K562 (cell line): Measurements from ENCODE around the gene CST6. TPM values are rescaled to one million over a fixed set of nuclear protein-coding genes. Genes with fewer than 3 reads are reported as not detected.

ENCODE experiments used
- ATAC-seq: fragments of 200-7000 bp; cut with Tn5 transposase; 3 replicates; pipeline ENCODE4 v1.9.1; 2020; ENCODE audit warnings: moderate library complexity
- BruUV-seq: library from RNA; stranded (reverse); fragments of 400-500 nt; replicated peaks from 2 replicates; lab custom pipeline; 2021; lab: Mats Ljungman, UMichigan
- CTCF ChIA-PET: fragments of 300-600 bp; formaldehyde crosslinking; extraction: SDS; loops from one replicate; lab custom pipeline; 2021; ENCODE audit warnings: low intra/inter-chr PET ratio; lab: Yijun Ruan, JAX
- POLR2A ChIA-PET: fragments of 300-600, 350-650 bp; sonication (Branson Sonifier 250); formaldehyde crosslinking; extraction: SDS; loops from one replicate; lab custom pipeline; 2021; ENCODE audit warnings: antibody characterized with exemption, inconsistent platforms; lab: Yijun Ruan, JAX
- DNase-seq, 4 experiments: peaks; one replicate each; pipeline versions ENCODE4 v3.0.0 to v3.0.0-alpha.2; 2011 to 2018; ENCODE audit warnings: low spot score in 3 of 4, mixed read lengths in 3 of 4; ENCODE audit errors: extremely low read depth in 1 of 4
- FAIRE-seq: peaks from 2 replicates; lab custom pipeline; 2011; peaks lifted over from hg19 to GRCh38; lab: Jason Lieb, UNC
- H2AFZ ChIP-seq: 2 replicates; pipeline ENCODE4 v1.6.0; 2011; ENCODE audit warnings: low read depth, low read length, control low read depth, inconsistent platforms
- H3K27ac ChIP-seq: fragments of 200-600 bp; 3 replicates; pipeline ENCODE4 v1.8.0; 2011; ENCODE audit warnings: low read depth, mild to moderate bottlenecking, control low read depth, inconsistent platforms, low read length, moderate library complexity, mixed read lengths; ENCODE audit errors: extremely low read depth
- H3K27me3 ChIP-seq, 2 experiments: fragments of 300-600 bp in 1 of 2; 2 replicates in 1 of 2; 3 replicates in 1 of 2; pipeline versions ENCODE4 v1.6.0 to v1.8.0; 2011; ENCODE audit warnings: inconsistent platforms in 2 of 2, low read length in 2 of 2, mild to moderate bottlenecking in 1 of 2, mixed read lengths in 1 of 2, moderate library complexity in 1 of 2; ENCODE audit not compliant: control insufficient read depth in 2 of 2, insufficient read depth in 2 of 2
- H3K36me3 ChIP-seq: fragments of 300-600 bp; 3 replicates; pipeline ENCODE4 v1.8.0; 2011; ENCODE audit warnings: mild to moderate bottlenecking, low read length, inconsistent platforms; ENCODE audit not compliant: control insufficient read depth, insufficient read depth
- H3K4me1 ChIP-seq, 2 experiments: fragments of 200-600 bp in 1 of 2; replicated peaks in 1 of 2; 2 replicates in 1 of 2; 3 replicates in 1 of 2; pipeline versions ENCODE4 v1.5.1 to v1.8.0; 2011; ENCODE audit warnings: inconsistent platforms in 2 of 2, low read length in 2 of 2, mild to moderate bottlenecking in 1 of 2, mixed read lengths in 1 of 2, moderate library complexity in 1 of 2; ENCODE audit not compliant: control insufficient read depth in 2 of 2, insufficient read depth in 2 of 2
- H3K4me2 ChIP-seq: 2 replicates; pipeline ENCODE4 v1.6.1; 2011; ENCODE audit warnings: low read length, control low read depth, inconsistent platforms, mixed read lengths; ENCODE audit not compliant: insufficient read depth
- H3K4me3 ChIP-seq: fragments of 200-600 bp; sonication (generic), shearing (Covaris generic); 2 replicates; pipeline ENCODE4 v1.5.1; 2016; ENCODE audit warnings: control low read depth, inconsistent platforms
- H3K79me2 ChIP-seq: fragments of 200-600 bp; 3 replicates; pipeline ENCODE4 v1.8.0; 2011; ENCODE audit warnings: low read length, inconsistent platforms; ENCODE audit not compliant: control insufficient read depth, insufficient read depth
- H3K9ac ChIP-seq, 2 experiments: 2 replicates each; pipeline versions ENCODE4 v1.6.0 to v1.6.1; 2011; ENCODE audit warnings: low read depth in 2 of 2, low read length in 2 of 2, control low read depth in 1 of 2, inconsistent platforms in 1 of 2, mild to moderate bottlenecking in 1 of 2, mixed read lengths in 1 of 2; ENCODE audit not compliant: insufficient read depth in 1 of 2
- H3K9me1 ChIP-seq: one replicate; pipeline ENCODE4 v1.6.0; 2011; ENCODE audit warnings: inconsistent platforms, mild to moderate bottlenecking, low read length, moderate library complexity; ENCODE audit not compliant: control insufficient read depth, insufficient read depth
- H3K9me3 ChIP-seq: replicated peaks from 2 replicates; pipeline ENCODE4 v1.5.1; 2011; ENCODE audit warnings: low read depth, low read length, inconsistent platforms; ENCODE audit not compliant: control insufficient read depth, insufficient read depth
- H4K20me1 ChIP-seq: replicated peaks from 2 replicates; pipeline ENCODE4 v1.6.1; 2011; ENCODE audit warnings: low read length, inconsistent platforms, mixed read lengths; ENCODE audit not compliant: control insufficient read depth, insufficient read depth
- FOXK1 ChIP-seq: sonication (generic); formaldehyde crosslinking; IDR thresholded peaks from 2 replicates; pipeline ENCODE4 v1.8.0; 2022; ENCODE audit warnings: missing genetic modification reagents, mild to moderate bottlenecking, borderline replicate concordance
- KDM2B ChIP-seq: fragments of 250-450 bp; sonication (Bioruptor Pico); IDR thresholded peaks from 2 replicates; pipeline ENCODE4 v1.8.0; 2021; ENCODE audit warnings: mild to moderate bottlenecking, moderate library complexity
- NFE2L1 ChIP-seq: fragments of 450-650 bp; IDR thresholded peaks from 2 replicates; pipeline ENCODE4 v1.6.1; 2016; ENCODE audit warnings: missing genetic modification characterization, low read depth, mild to moderate bottlenecking, missing compliant biosample characterization, moderate library complexity, borderline replicate concordance
- NR0B1 ChIP-seq: fragments of 450-650 bp; IDR thresholded peaks from one replicate; pipeline ENCODE4 v1.6.1; 2018; ENCODE audit warnings: mild to moderate bottlenecking, moderate library complexity; ENCODE audit not compliant: partially characterized antibody
- SIN3A ChIP-seq, 2 experiments: fragments of 150-350 bp in 1 of 2; IDR thresholded peaks; 2 replicates each; pipeline ENCODE4 v1.6.1; 2011 to 2016; ENCODE audit warnings: borderline replicate concordance in 2 of 2, low read depth in 2 of 2, low read length in 2 of 2, mild to moderate bottlenecking in 2 of 2, moderate library complexity in 2 of 2; ENCODE audit not compliant: control insufficient read depth in 1 of 2
- SRSF1 ChIP-seq: fragments of 200-400 bp; formaldehyde crosslinking; IDR thresholded peaks from 2 replicates; pipeline ENCODE4 v1.6.1; 2017; ENCODE audit warnings: mild to moderate bottlenecking, low read depth, low read length, moderate library complexity
- TAF7 ChIP-seq: fragments of 450-650 bp; IDR thresholded peaks from 2 replicates; pipeline ENCODE4 v1.6.1; 2016; ENCODE audit warnings: missing genetic modification characterization, missing compliant biosample characterization
- THRA ChIP-seq: fragments of 450-650 bp; IDR thresholded peaks from 2 replicates; pipeline ENCODE4 v1.6.1; 2017; ENCODE audit warnings: mild to moderate bottlenecking, moderate library complexity
- TOE1 ChIP-seq, 2 experiments: fragments of 450-650 bp in 1 of 2; sonication (generic) in 1 of 2; formaldehyde crosslinking in 1 of 2; IDR thresholded peaks; 2 replicates each; pipeline versions ENCODE4 v1.7.1 to v1.8.0; 2016 to 2022; ENCODE audit warnings: borderline replicate concordance in 2 of 2, mild to moderate bottlenecking in 2 of 2, antibody characterized with exemption in 1 of 2, inconsistent platforms in 1 of 2, low read depth in 1 of 2, missing genetic modification reagents in 1 of 2, moderate library complexity in 1 of 2
- ZNF384 ChIP-seq: IDR thresholded peaks from 2 replicates; pipeline ENCODE4 v1.6.1; 2012; ENCODE audit warnings: low read depth, low read length, improper control_type of control experiment
- ZNF408 ChIP-seq: fragments of 250-450 bp; sonication (Bioruptor Pico); IDR thresholded peaks from 2 replicates; pipeline ENCODE4 v1.4.0; 2020; ENCODE audit warnings: low read depth, mild to moderate bottlenecking, moderate library complexity
- WGBS: fragments of 100-300 bp; shearing (Covaris generic); methylation state at CpG from one replicate; pipeline ENCODE4 v1.1.6; 2016; ENCODE audit warnings: low coverage, mixed read lengths; ENCODE audit not compliant: insufficient coverage; ENCODE audit errors: missing lambda C conversion rate; 5-methylcytosine and 5-hydroxymethylcytosine counted together
- in situ Hi-C: fragments of 300-500 bp; cut with MboI; formaldehyde crosslinking; loops from 4 replicates; pipeline ENCODE4 v1.15.0; 2018; ENCODE audit warnings: inconsistent platforms, mixed read lengths
- intact Hi-C: fragments of 100-400 bp; cut with micrococcal nuclease; formaldehyde crosslinking; loops from 2 replicates; pipeline ENCODE4 v1.14.2; 2022
- polyA plus RNA-seq, 8 experiments: library from polyadenylated mRNA; depleted of rRNA in 4 of 8; stranded (reverse) in 5 of 8; unstranded in 3 of 8; fragments of >200 nt; fragmentation: Nextera tagmentation in 2 of 8; fragmentation: Illumina TruSeq in 1 of 8; extraction: Ambion mirVana in 2 of 8; extraction: Trizol in 1 of 8; gene quantifications; 2 replicates each; pipeline versions ENCODE4 v1.2.1 to v1.2.3, GENCODE V29; 2011 to 2014; ENCODE audit warnings: inconsistent platforms in 1 of 8, missing spikeins in 1 of 8
- total RNA-seq, 7 experiments: library from RNA; depleted of rRNA in 6 of 7; stranded (reverse); fragments of >200 nt in 6 of 7; fragmentation: Illumina TruSeq in 2 of 7; extraction: Trizol in 2 of 7; gene quantifications; 2 replicates each; pipeline versions ENCODE4 v1.2.1 to v1.2.3, GENCODE V29; 2011 to 2021; ENCODE audit warnings: low replicate concordance in 1 of 7
- TF ChIP-seq, protein P1 (sequence below), 2 experiments: fragments of 450-650 bp; IDR thresholded peaks; 2 replicates each; pipeline ENCODE4 v1.6.1; 2018; ENCODE audit warnings: mild to moderate bottlenecking in 2 of 2, low read depth in 1 of 2; ENCODE audit not compliant: partially characterized antibody in 2 of 2

Gene CST6
- total and polyA plus RNA-seq, 9 of the 15 experiments (the other 6 are each of a cell fraction or from before 2014, with no cell fraction given), result not detected

DNA sequence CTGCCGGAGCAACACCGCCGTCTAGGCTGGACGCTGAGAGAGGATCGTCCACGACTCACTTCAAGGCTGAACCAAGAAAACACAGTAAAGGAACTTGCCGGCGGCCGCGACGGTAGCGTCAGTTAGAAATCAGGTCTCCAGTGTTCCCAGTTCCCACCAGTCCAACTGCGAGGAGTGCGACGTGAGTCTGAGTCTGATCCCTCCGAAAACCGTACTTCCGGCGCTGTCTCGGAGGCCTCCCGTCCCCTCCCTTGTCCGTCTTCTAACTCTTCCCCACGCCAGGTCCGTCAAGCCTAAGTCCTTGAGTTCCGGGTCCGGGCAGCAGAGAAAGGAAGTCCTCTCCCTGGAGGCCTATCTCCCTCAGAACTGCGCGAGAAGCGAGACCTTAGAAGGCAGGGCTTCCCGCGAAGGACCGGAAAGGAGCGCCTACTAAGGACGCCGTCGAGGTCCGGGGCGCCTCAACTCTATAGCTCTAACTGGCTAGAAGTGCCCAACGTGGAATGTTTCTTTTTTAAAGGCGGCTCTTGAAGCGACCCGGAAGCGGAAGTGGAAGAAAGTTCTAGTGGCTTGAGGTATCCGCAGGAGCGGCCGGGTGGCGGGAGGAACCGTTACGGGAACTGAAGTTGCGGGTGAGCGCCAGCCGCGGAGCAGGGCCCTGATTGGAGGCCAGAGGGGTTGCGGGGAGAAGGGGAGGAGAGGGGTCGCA, 9.7 kb upstream of the CST6 start, which contains the start of the genes BANF1 and EIF1AD:
TSS of gene BANF1 (plus strand) at position 562 of the 706 bp plus-strand sequence. CDS start 748 bp downstream, outside the sequence.
TSS of gene EIF1AD (minus strand) at position 216 of the 706 bp plus-strand sequence. CDS start 1,768 bp downstream, outside the sequence.
- Histone ChIP-seq H3K4me1 (peaks cover 20 to 22% of the 10 kb centered on the region in 2 experiments; a peak in 4 of 5 replicates), H2AFZ (peak within 1 kb of the TSS; percentile 99), H3K9me1 (no peaks in the 10 kb centered on the region), H3K9ac (peak within 1 kb of the TSS; percentile 98), H3K9me3 (no peaks in the 10 kb centered on the region), H3K4me2 (peak within 1 kb of the TSS; percentile 100), H3K27me3 (no peaks in the 10 kb centered on the region), H3K36me3 (peaks cover 62% of the 10 kb centered on the region), H3K27ac (peak within 1 kb of the TSS; percentile 99), H3K4me3 (peak within 1 kb of the TSS; percentile 95), H3K79me2 (peaks cover 47% of the 10 kb centered on the region), H4K20me1 (peaks cover 3% of the 10 kb centered on the region; the same call in 1 of the 2 replicates)
- CTCF ChIA-PET, result no interaction called here
- 1% methylated on average over 53 of the region's 55 CpGs for whole genome bisulfite sequencing
- ATAC-seq, result peak; percentile 86
- intact Hi-C loops (loop anchor here (2.0 to 5.0 kb wide), 2 partner anchors 41 to 65 kb away; partner anchors contain the start of gene SART1), in situ Hi-C loops (no loop called here)
- no TSS peak for BruUV-seq
- peak; percentile 93 for FAIRE-seq
- DNase-seq, result peak; percentile 82 to 99 (median 88)
- POLR2A ChIA-PET, result interaction anchor here (0.6 to 1.5 kb wide), 10 partner anchors 10 to 290 kb away, joined by 3 to 9 read pairs (median 3); partner anchors contain the start of genes CCDC85B and KAT5
- TF ChIP-seq FOXK1 (CRISPR knock-in tag), result no peak
- TF ChIP-seq NR0B1, result no peak
- TF ChIP-seq TAF7 (tag), result peak; percentile 91
- TF ChIP-seq SRSF1, result no peak
- peak; percentile 59; the same call in 1 of the 2 replicates for TF ChIP-seq ZNF384
- peak; percentile 91 for TF ChIP-seq TOE1 (IDR thresholded peaks at IDR 0.05; ENCODE audit: borderline replicate concordance)
- TF ChIP-seq TOE1 (CRISPR knock-in tag; IDR thresholded peaks at IDR 0.05; ENCODE audit: borderline replicate concordance, low read depth), result no peak
- no peak for TF ChIP-seq KDM2B (CRISPR knock-in tag)
- no peak for TF ChIP-seq THRA
- peak; percentile 94 to 96 for TF ChIP-seq SIN3A (IDR thresholded peaks at IDR 0.05; ENCODE audit: borderline replicate concordance in 2 of 2, control insufficient read depth in 1 of 2, low read depth in 2 of 2, low read length in 2 of 2)
- TF ChIP-seq, protein P1, sequence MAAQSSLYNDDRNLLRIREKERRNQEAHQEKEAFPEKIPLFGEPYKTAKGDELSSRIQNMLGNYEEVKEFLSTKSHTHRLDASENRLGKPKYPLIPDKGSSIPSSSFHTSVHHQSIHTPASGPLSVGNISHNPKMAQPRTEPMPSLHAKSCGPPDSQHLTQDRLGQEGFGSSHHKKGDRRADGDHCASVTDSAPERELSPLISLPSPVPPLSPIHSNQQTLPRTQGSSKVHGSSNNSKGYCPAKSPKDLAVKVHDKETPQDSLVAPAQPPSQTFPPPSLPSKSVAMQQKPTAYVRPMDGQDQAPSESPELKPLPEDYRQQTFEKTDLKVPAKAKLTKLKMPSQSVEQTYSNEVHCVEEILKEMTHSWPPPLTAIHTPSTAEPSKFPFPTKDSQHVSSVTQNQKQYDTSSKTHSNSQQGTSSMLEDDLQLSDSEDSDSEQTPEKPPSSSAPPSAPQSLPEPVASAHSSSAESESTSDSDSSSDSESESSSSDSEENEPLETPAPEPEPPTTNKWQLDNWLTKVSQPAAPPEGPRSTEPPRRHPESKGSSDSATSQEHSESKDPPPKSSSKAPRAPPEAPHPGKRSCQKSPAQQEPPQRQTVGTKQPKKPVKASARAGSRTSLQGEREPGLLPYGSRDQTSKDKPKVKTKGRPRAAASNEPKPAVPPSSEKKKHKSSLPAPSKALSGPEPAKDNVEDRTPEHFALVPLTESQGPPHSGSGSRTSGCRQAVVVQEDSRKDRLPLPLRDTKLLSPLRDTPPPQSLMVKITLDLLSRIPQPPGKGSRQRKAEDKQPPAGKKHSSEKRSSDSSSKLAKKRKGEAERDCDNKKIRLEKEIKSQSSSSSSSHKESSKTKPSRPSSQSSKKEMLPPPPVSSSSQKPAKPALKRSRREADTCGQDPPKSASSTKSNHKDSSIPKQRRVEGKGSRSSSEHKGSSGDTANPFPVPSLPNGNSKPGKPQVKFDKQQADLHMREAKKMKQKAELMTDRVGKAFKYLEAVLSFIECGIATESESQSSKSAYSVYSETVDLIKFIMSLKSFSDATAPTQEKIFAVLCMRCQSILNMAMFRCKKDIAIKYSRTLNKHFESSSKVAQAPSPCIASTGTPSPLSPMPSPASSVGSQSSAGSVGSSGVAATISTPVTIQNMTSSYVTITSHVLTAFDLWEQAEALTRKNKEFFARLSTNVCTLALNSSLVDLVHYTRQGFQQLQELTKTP (IDR thresholded peaks at IDR 0.05; ENCODE audit: low read depth in 1 of 2, partially characterized antibody in 2 of 2), result peak; percentile 57 to 92
- TF ChIP-seq NFE2L1, result no peak
- TF ChIP-seq ZNF408, result no peak
